ENCODE data around the gene SMOC1. TPM values are rescaled to one million over a fixed set of nuclear protein-coding genes. Genes with fewer than 3 reads are reported as not detected.

Gene SMOC1
- total and polyA plus RNA-seq, 9 of the 15 experiments (the other 6 are each of a cell fraction or from before 2014, with no cell fraction given) = 0.04 TPM; not detected in 8

DNA sequence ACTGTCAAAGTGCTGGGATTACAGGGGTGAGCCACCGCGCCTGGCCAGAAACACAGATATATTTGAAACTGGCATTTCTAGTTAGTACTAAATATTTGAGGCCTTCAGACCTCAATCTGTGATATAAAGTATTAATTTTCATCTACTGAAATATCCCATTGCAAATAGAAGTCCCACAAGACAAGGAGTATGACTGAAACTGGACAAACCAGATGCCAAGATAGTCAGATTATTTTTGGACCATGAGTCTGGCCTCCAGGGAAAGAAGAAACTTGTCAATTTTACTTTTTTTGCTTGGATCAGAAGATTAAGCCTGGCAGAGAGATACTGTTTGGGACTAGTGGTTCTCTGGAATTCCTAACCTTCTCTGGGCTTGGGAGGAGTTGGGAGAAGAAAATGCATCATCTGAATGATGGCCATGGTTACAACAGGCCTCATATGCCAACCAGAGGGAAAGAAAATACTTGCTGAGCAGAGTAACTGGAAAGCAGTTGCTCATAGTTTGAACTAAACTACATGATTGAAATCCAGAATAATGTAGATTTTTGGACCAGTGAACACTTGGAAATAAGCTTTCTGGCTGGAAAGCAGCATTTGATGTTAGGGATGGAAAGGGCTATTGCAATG lies 2.9 kb upstream of the SMOC1 start:
- WGBS (ENCODE audit: insufficient coverage, low coverage, missing lambda C conversion rate) = 0% methylated on average over 2 of the region's 2 CpGs
- ChIA-PET POLR2A (interaction anchor here (0.6 kb wide), 1 partner anchor 198 kb away, joined by 3 read pairs; no protein-coding TSS in a partner anchor), CTCF (ENCODE audit: low intra/inter-chr PET ratio) (no interaction called here)
- peaks cover 0 to 22% of the 10 kb centered on the region in 2 experiments; a peak in 2 of 5 replicates for H3K27me3 ChIP-seq (ENCODE audit: control insufficient read depth in 2 of 2, insufficient read depth in 2 of 2, low read length in 2 of 2)
- DNase-seq (ENCODE audit: extremely low read depth in 1 of 4, low spot score in 3 of 4) (no peak), ATAC-seq (no peak), FAIRE-seq (no peak)
- H3K4me2 ChIP-seq (ENCODE audit: insufficient read depth, low read length) = no peak overlapping the region
- H3K9me3 ChIP-seq (replicated peaks; ENCODE audit: control insufficient read depth, insufficient read depth, low read depth, low read length) = no peaks in the 10 kb centered on the region
- peaks cover 0 to 5% of the 10 kb centered on the region in 2 experiments; a peak in 1 of 5 replicates for H3K4me1 ChIP-seq (replicated peaks in 1 of 2; ENCODE audit: control insufficient read depth in 2 of 2, insufficient read depth in 2 of 2, low read length in 2 of 2)
- intact Hi-C loops (cut with micrococcal nuclease) (no loop called here), in situ Hi-C loops (cut with MboI) (no loop called here)
- no peak overlapping the region for H3K4me3 ChIP-seq
- no peaks in the 10 kb centered on the region for H3K9me1 ChIP-seq (ENCODE audit: control insufficient read depth, insufficient read depth, low read length)
- H3K9ac ChIP-seq (ENCODE audit: insufficient read depth in 1 of 2, low read depth in 2 of 2, low read length in 2 of 2) = no peak overlapping the region
- H3K27ac ChIP-seq (ENCODE audit: extremely low read depth, low read depth, low read length) = no peak overlapping the region
- no TSS peak for BruUV-seq (replicated peaks)
- H4K20me1 ChIP-seq (replicated peaks; ENCODE audit: control insufficient read depth, insufficient read depth, low read length) = no peaks in the 10 kb centered on the region
- no peak overlapping the region for H2AFZ ChIP-seq (ENCODE audit: low read depth, low read length)
- H3K79me2 ChIP-seq (ENCODE audit: control insufficient read depth, insufficient read depth, low read length) = no peaks in the 10 kb centered on the region
- H3K36me3 ChIP-seq (ENCODE audit: control insufficient read depth, insufficient read depth, low read length) = no peaks in the 10 kb centered on the region
- no peak for TF ChIP-seq CHD4 (IDR thresholded peaks at IDR 0.05; ENCODE audit: insufficient read depth, insufficient replicate concordance, low read depth, low read length, poor library complexity, severe bottlenecking)
- no peak for TF ChIP-seq PHF8 (IDR thresholded peaks at IDR 0.05; ENCODE audit: borderline replicate concordance, low read length)
- TF ChIP-seq ZNF24 (IDR thresholded peaks at IDR 0.05) = no peak
- TF ChIP-seq SMAD2 (IDR thresholded peaks at IDR 0.05; ENCODE audit: low read depth, low read length) = no peak
- TF ChIP-seq ZNF780A (CRISPR knock-in tag; IDR thresholded peaks at IDR 0.05) = no peak
- TF ChIP-seq MXI1 (IDR thresholded peaks at IDR 0.05; ENCODE audit: low read depth, low read length) = no peak
- TF ChIP-seq, protein P1, sequence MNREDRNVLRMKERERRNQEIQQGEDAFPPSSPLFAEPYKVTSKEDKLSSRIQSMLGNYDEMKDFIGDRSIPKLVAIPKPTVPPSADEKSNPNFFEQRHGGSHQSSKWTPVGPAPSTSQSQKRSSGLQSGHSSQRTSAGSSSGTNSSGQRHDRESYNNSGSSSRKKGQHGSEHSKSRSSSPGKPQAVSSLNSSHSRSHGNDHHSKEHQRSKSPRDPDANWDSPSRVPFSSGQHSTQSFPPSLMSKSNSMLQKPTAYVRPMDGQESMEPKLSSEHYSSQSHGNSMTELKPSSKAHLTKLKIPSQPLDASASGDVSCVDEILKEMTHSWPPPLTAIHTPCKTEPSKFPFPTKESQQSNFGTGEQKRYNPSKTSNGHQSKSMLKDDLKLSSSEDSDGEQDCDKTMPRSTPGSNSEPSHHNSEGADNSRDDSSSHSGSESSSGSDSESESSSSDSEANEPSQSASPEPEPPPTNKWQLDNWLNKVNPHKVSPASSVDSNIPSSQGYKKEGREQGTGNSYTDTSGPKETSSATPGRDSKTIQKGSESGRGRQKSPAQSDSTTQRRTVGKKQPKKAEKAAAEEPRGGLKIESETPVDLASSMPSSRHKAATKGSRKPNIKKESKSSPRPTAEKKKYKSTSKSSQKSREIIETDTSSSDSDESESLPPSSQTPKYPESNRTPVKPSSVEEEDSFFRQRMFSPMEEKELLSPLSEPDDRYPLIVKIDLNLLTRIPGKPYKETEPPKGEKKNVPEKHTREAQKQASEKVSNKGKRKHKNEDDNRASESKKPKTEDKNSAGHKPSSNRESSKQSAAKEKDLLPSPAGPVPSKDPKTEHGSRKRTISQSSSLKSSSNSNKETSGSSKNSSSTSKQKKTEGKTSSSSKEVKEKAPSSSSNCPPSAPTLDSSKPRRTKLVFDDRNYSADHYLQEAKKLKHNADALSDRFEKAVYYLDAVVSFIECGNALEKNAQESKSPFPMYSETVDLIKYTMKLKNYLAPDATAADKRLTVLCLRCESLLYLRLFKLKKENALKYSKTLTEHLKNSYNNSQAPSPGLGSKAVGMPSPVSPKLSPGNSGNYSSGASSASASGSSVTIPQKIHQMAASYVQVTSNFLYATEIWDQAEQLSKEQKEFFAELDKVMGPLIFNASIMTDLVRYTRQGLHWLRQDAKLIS (CRISPR knock-in tag; IDR thresholded peaks at IDR 0.05) = no peak
- TF ChIP-seq NR2C1 (IDR thresholded peaks at IDR 0.05) = no peak
- no peak for TF ChIP-seq NR2C1 (tag; IDR thresholded peaks at IDR 0.05)
- TF ChIP-seq ZNF668 (CRISPR knock-in tag; IDR thresholded peaks at IDR 0.05) = no peak
- TF ChIP-seq, protein P2, sequence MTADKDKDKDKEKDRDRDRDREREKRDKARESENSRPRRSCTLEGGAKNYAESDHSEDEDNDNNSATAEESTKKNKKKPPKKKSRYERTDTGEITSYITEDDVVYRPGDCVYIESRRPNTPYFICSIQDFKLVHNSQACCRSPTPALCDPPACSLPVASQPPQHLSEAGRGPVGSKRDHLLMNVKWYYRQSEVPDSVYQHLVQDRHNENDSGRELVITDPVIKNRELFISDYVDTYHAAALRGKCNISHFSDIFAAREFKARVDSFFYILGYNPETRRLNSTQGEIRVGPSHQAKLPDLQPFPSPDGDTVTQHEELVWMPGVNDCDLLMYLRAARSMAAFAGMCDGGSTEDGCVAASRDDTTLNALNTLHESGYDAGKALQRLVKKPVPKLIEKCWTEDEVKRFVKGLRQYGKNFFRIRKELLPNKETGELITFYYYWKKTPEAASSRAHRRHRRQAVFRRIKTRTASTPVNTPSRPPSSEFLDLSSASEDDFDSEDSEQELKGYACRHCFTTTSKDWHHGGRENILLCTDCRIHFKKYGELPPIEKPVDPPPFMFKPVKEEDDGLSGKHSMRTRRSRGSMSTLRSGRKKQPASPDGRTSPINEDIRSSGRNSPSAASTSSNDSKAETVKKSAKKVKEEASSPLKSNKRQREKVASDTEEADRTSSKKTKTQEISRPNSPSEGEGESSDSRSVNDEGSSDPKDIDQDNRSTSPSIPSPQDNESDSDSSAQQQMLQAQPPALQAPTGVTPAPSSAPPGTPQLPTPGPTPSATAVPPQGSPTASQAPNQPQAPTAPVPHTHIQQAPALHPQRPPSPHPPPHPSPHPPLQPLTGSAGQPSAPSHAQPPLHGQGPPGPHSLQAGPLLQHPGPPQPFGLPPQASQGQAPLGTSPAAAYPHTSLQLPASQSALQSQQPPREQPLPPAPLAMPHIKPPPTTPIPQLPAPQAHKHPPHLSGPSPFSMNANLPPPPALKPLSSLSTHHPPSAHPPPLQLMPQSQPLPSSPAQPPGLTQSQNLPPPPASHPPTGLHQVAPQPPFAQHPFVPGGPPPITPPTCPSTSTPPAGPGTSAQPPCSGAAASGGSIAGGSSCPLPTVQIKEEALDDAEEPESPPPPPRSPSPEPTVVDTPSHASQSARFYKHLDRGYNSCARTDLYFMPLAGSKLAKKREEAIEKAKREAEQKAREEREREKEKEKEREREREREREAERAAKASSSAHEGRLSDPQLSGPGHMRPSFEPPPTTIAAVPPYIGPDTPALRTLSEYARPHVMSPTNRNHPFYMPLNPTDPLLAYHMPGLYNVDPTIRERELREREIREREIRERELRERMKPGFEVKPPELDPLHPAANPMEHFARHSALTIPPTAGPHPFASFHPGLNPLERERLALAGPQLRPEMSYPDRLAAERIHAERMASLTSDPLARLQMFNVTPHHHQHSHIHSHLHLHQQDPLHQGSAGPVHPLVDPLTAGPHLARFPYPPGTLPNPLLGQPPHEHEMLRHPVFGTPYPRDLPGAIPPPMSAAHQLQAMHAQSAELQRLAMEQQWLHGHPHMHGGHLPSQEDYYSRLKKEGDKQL (CRISPR knock-in tag; IDR thresholded peaks at IDR 0.05; ENCODE audit: borderline replicate concordance) = no peak
- TF ChIP-seq RFX1 (IDR thresholded peaks at IDR 0.05) = no peak
